ENCODE results near the gene STARD3.
A peak's percentile ranks its signal among the peaks of the same experiment; 100 is the strongest.

Gene STARD3

GRCh38 chr17:39621523-39622379 is 15.2 kb upstream of the STARD3 start:
- DNase-seq, result peak in 1 of 2 experiments; percentile 69

GRCh38 chr17:39622380-39623006 is 14.5 kb upstream of the STARD3 start:
- DNase-seq, result no peak

- peak in 1 of 2 experiments; percentile 59 for DNase-seq
Observed at GRCh38 chr17:39623356-39623950, 13.5 kb upstream of the STARD3 start.

- no peak for DNase-seq
Observed at GRCh38 chr17:39624313-39624712, 12.6 kb upstream of the STARD3 start.

- no peak for DNase-seq
Observed at GRCh38 chr17:39625198-39625785, 11.7 kb upstream of the STARD3 start.

DNA sequence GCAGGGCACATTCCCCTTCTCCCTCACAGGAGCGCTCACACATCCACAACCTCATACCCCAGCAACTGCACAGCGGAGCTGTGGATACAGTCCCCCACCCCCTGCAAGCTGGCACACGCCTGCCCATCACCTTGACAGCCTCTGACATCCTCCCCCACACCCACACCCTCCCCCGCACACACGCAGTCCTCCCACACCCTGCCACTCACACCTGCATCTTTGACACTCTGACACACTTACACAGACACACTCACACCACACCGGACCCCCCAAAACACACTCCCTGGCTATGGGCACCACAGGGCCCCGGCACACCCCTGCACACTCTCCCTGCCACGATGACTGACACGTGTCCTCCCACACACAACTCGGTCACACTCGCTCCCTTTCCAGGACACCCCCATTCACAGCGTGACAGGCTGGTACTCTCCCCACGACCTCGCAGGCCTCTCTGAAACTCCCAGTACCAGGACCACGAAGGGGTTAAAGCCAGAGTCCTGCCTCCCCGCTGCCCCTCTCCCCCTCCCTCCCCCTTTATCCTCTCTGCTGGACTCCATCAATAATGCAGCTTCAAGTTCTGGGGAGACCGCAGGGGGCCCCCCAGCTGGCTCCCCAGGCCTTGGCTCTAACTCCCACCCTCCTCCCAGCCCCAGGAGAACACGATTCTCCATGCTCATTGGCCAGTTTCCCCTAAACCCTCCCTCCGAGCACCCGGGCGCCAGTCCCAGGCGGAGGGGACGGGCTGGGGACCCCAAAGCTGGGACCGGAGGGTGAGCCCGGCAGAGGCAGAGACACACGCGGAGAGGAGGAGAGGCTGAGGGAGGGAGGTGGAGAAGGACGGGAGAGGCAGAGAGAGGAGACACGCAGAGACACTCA is 10.5 kb upstream of the STARD3 start, which contains the start of gene PPP1R1B:
TSS of gene PPP1R1B (plus strand) at position 782 of the 876 bp plus-strand sequence. CDS start 441 bp downstream, outside the sequence.
- no peak for DNase-seq

DNA sequence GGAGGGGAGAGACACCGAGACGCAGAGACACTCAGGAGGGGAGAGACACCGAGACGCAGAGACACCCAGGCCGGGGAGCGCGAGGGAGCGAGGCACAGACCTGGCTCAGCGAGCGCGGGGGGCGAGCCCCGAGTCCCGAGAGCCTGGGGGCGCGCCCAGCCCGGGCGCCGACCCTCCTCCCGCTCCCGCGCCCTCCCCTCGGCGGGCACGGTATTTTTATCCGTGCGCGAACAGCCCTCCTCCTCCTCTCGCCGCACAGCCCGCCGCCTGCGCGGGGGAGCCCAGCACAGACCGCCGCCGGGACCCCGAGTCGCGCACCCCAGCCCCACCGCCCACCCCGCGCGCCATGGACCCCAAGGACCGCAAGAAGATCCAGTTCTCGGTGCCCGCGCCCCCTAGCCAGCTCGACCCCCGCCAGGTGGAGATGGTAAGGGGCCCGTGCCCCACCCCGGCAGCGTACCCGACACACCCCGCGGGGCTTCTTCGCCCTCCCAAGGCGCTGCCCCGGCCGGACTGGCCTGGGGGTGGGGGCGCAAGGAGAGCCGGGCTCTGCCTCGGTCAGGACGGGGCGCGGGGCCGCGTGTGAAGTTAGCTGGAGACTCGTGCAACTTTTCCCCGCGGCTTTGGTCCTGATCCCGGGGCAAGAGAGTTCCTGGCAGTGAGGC is 9.8 kb upstream of the STARD3 start:
- DNase-seq, result no peak

DNA sequence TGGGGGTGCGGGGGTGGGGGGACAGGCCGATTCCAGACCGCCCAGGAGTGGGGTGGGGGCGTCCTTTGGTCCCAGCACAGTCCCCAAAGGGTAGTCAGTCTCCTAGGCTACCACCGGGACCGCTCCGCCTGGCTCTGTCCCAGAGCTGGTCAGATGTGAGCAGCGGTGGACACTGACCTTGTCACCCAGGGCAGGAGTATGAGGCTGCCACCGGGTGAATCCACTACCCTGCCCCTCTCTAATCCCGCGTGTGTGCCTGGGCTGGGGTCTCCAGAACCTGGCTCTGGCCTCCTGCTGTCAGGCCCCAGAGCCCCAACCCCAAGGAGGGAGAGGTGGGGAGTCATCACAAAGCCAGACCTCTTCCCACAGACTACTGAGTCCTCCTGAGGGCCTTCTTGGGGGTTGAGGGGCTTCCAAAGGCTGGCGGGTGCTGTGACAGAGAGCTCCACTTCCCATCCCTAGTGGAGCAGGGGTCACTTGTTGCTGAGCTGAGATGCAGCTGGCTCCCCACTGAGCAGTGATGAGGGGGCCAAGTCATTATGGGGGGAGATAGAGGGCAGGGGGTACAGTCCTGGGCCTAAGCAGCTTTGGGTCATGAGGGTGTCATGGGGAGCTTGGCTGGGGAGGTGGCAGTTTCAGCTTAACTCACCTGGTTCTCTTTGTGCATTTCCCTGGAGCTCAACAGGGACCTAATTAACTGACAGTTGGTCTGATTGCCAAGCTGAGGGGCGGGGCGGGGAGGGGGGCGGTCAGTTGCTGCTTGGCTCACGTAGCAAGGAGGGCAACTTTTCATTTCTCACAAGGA is 9.0 kb upstream of the STARD3 start:
- DNase-seq, result no peak

- no peak for DNase-seq
Observed at GRCh38 chr17:39628655-39629493, 8.1 kb upstream of the STARD3 start.

- no peak for DNase-seq
Observed at GRCh38 chr17:39629494-39629880, 7.5 kb upstream of the STARD3 start.

DNA sequence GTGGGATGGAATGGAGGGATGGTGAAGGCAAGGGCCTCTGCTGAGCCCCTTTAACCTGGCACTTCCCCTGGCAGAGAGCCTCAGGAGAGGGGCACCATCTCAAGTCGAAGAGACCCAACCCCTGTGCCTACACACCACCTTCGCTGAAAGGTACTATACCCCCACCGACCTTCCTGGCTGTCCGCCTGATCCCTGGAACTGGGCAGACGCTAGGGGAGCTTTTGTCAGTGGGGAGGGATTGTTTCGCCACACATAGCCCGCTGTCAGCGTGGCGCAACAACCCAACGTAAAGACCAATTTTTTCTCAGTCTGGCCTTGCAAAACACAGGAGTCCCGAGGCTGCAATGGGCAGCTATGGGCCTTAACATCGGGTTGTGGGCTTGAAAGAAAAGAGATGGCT is 7.0 kb upstream of the STARD3 start:
- no peak for DNase-seq

DNA sequence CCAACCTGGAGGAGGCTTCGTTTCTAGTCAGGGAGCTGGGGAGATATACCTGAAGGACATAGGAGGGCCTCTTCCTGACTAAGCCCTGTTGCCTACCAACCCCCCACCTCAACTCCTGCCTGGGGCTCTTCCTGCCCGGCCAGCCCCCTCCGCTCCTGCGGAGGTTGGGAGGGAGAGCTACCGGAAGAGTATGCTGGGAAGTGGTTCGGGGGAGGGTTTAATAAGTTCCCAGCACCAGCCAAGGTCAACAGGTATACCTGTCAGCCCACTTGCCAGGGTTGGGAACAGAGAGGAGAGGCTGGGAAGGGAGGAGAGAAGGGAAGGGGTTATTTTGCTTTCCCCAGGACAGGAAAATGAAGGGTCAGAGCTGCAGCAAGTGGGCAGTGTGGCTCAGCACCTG is 5.5 kb upstream of the STARD3 start:
- no peak for DNase-seq

GRCh38 chr17:39632153-39632941 is 4.6 kb upstream of the STARD3 start:
- DNase-seq, result no peak

DNA sequence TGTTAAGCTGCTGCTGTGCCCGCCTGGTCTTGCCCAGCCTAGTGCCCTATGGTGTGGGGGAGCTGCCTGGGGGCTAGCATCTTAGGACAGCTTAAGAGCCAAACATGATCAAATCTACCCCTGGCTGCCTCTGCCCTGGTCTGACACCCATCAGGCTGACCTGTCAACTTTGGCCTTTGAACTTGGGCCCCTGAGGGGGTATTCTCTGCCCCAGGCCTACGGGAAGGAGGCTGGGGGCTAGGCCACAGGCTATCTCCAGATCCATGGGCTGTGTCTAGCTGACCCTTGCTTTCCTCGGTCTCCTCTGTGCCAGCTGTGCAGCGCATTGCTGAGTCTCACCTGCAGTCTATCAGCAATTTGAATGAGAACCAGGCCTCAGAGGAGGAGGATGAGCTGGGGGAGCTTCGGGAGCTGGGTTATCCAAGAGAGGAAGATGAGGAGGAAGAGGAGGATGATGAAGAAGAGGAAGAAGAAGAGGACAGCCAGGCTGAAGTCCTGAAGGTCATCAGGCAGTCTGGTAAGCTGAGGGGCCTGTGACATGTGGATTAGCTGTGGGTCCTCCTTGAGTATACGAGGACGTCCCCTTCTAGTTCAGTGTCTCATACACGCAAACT is 3.3 kb upstream of the STARD3 start:
- DNase-seq, result no peak

GRCh38 chr17:39634384-39634871 is 2.5 kb upstream of the STARD3 start:
- no peak for DNase-seq

DNA sequence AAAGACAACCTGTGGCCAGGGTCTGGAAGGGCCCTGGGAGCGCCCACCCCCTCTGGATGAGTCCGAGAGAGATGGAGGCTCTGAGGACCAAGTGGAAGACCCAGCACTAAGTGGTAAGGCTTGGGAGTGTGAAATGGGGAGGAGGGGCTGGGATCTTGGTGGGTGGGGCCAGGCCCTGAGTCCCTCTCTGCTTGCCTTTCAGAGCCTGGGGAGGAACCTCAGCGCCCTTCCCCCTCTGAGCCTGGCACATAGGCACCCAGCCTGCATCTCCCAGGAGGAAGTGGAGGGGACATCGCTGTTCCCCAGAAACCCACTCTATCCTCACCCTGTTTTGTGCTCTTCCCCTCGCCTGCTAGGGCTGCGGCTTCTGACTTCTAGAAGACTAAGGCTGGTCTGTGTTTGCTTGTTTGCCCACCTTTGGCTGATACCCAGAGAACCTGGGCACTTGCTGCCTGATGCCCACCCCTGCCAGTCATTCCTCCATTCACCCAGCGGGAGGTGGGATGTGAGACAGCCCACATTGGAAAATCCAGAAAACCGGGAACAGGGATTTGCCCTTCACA is 1.2 kb upstream of the STARD3 start:
- DNase-seq, result no peak

- no peak for DNase-seq
Observed at GRCh38 chr17:39636587-39636926, 387 bp upstream of the STARD3 start.

DNA sequence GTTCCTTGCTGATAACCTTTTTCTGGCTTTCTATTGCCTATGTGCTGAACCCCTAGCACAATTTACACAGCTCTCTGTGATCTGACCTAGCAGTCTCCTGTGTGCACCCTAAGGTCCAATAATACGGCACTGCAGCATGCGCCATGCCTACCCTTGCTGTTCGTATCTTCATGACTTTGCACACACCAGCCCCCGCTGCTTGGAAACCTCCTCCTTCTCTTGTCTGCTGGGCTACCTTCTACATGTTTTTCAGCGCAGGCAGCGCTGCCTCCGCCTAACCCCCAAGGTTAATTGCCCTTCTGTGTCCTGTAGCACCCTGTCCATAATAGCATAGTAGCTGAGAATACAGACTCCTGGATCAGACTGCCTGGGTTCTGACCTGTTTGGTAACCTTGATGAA is 1.4 kb downstream of the STARD3 start:
- no peak for DNase-seq
